LNCaP clone FGC (cell line): Measurements from ENCODE around the gene RGS7.

Source experiments
- DNase-seq: peaks from one replicate; pipeline ENCODE4 v3.0.0-alpha.2; 2011; ENCODE audit warnings: low read depth
- H3K4me3 ChIP-seq: 2 replicates; pipeline ENCODE4 v1.5.1; 2011; ENCODE audit warnings: mild to moderate bottlenecking, low read depth, low read length, control low read depth
- TF ChIP-seq, protein P1 (sequence below): IDR thresholded peaks from 2 replicates; pipeline ENCODE4 v1.5.1; 2012; ENCODE audit warnings: mild to moderate bottlenecking; ENCODE audit not compliant: control insufficient read depth, insufficient read depth; ENCODE audit errors: extremely low read depth

The RGS7 gene

GRCh38 chr1:241181971-241182370, 175.0 kb downstream of the RGS7 start:
- TF ChIP-seq, protein P1, sequence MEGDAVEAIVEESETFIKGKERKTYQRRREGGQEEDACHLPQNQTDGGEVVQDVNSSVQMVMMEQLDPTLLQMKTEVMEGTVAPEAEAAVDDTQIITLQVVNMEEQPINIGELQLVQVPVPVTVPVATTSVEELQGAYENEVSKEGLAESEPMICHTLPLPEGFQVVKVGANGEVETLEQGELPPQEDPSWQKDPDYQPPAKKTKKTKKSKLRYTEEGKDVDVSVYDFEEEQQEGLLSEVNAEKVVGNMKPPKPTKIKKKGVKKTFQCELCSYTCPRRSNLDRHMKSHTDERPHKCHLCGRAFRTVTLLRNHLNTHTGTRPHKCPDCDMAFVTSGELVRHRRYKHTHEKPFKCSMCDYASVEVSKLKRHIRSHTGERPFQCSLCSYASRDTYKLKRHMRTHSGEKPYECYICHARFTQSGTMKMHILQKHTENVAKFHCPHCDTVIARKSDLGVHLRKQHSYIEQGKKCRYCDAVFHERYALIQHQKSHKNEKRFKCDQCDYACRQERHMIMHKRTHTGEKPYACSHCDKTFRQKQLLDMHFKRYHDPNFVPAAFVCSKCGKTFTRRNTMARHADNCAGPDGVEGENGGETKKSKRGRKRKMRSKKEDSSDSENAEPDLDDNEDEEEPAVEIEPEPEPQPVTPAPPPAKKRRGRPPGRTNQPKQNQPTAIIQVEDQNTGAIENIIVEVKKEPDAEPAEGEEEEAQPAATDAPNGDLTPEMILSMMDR: no peak
- no peak for DNase-seq
- H3K4me3 ChIP-seq: no peak overlapping the region

GRCh38 chr1:241181471-241181870, 175.5 kb downstream of the RGS7 start:
- TF ChIP-seq, protein P1: no peak
- H3K4me3 ChIP-seq: no peak overlapping the region
- DNase-seq: no peak

- TF ChIP-seq, protein P1: no peak
- no peak overlapping the region for H3K4me3 ChIP-seq
- no peak for DNase-seq
These were observed 176.4 kb downstream of the RGS7 start for GRCh38 chr1:241180569-241180968.

- no peak overlapping the region for H3K4me3 ChIP-seq
- no peak for DNase-seq
- TF ChIP-seq, protein P1: no peak
These were observed 179.3 kb downstream of the RGS7 start for GRCh38 chr1:241177660-241178059.

DNA sequence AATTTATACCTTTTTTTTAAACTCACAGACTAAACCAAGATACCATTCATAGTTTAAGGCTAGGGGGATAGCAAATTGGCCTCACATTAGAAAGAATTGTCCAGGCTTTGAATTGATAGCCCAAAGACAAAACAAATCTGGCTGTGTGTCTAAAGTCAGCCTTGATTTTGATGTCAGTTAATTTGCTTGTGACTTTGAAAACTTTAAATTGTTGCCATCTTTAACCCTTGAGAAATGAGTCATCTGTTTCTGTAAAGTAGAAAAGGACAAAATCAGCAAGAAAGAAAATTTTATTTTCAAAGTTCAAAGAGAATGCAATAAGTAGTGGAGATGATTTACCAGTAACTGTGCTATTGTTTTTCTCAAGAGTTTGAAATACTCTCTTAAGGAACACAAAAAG, 184.5 kb downstream of the RGS7 start:
- H3K4me3 ChIP-seq: no peak overlapping the region
- no peak for DNase-seq
- TF ChIP-seq, protein P1: no peak

DNA sequence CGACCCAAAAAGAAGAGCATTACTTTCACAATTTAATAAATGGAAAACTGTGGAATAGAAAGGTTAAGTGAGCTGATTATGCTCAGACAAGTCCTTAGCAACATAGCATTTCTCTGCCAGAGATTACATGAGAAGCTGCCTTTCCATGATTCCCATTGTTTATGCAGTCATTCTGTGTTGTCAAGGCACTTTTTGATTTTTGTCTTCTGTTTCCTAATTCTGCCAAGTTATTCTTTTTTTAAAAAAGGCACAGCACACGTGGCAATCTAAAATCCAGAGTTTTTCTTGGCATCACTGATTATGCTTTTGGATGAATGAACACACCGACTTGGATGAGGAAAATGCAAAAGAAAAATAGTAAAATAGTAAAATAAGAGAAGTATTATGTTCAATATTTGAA, 185.0 kb downstream of the RGS7 start:
- TF ChIP-seq, protein P1: no peak
- no peak for DNase-seq

DNA sequence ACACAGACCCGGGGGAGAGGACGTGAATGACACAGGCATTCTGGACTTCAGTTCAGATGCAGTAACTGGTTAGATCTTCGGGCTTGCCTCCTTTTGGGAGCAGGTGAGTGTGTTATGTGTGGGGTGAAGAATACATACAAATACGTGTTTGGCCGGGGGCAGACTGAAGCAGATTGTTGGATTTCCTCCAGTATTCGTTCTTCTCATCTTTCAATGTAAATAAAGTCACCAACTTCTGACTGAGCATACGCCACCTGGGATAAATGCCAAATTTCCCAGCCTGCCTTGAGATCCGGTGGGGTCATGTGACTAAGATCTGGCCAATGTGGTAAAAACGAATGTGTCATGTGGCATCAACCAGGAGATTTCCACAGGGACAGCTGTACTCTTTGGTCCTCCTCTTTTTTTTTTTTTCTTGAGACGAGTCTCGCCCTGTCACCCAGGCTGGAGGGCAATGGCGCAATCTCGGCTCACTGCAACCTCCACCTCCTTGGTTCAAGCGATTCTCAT, 189.8 kb downstream of the RGS7 start:
- no peak for DNase-seq
- no peak overlapping the region for H3K4me3 ChIP-seq
- TF ChIP-seq, protein P1: no peak

More for the DNA sequence above, 185.0 kb downstream of the RGS7 start:
- no peak overlapping the region for H3K4me3 ChIP-seq
